Effector memory CD4-positive, alpha-beta T cell (primary cell): ENCODE measurements around the gene LILRB5.
"Not testable (repeated sequence)": the region's sequence is repeated elsewhere in the genome, so short reads cannot be mapped to it uniquely, and the experiment has no call there.

Experiments
- DNase-seq, 3 donors: peaks; one replicate each; pipeline ENCODE4 v3.0.0-alpha.2; 2020
- H3K27ac ChIP-seq: 2 replicates; pipeline ENCODE4 v1.7.0; 2013; ENCODE audit warnings: mild to moderate bottlenecking, low read length, moderate library complexity; ENCODE audit not compliant: insufficient read depth, poor library complexity, severe bottlenecking
- H3K27me3 ChIP-seq: replicated peaks from 2 replicates; pipeline ENCODE4 v1.7.0; 2013; ENCODE audit warnings: mild to moderate bottlenecking, low read length; ENCODE audit not compliant: insufficient read depth, control insufficient read depth, poor library complexity, severe bottlenecking
- H3K36me3 ChIP-seq: 2 replicates; pipeline ENCODE4 v1.7.0; 2013; ENCODE audit warnings: mild to moderate bottlenecking, low read length, moderate library complexity; ENCODE audit not compliant: control insufficient read depth, insufficient read depth
- H3K4me1 ChIP-seq: 2 replicates; pipeline ENCODE4 v1.7.0; 2013; ENCODE audit warnings: low read length, mild to moderate bottlenecking; ENCODE audit not compliant: control insufficient read depth, insufficient read depth, poor library complexity, severe bottlenecking
- H3K4me3 ChIP-seq: 2 replicates; pipeline ENCODE4 v1.7.0; 2013; ENCODE audit warnings: low read length, low read depth, mild to moderate bottlenecking; ENCODE audit not compliant: insufficient read depth, poor library complexity, severe bottlenecking
- H3K9me3 ChIP-seq: 2 replicates; pipeline ENCODE4 v1.7.0; 2013; ENCODE audit warnings: mild to moderate bottlenecking, low read length, moderate library complexity; ENCODE audit not compliant: control insufficient read depth

LILRB5 gene

GRCh38 chr19:54247106-54247930 is 9.8 kb downstream of the LILRB5 start:
- DNase-seq, result no peak
- Histone ChIP-seq H3K4me1 (peaks cover 11% of the 10 kb centered on the region), H3K27me3 (no peaks in the 10 kb centered on the region), H3K36me3 (no peaks in the 10 kb centered on the region), H3K9me3 (no peaks in the 10 kb centered on the region), H3K27ac (no peak overlapping the region), H3K4me3 (peak overlapping the region; percentile 1)

- DNase-seq, result no peak
- Histone ChIP-seq H3K27ac (no peak overlapping the region), H3K4me1 (peaks cover 11% of the 10 kb centered on the region), H3K9me3 (no peaks in the 10 kb centered on the region), H3K27me3 (no peaks in the 10 kb centered on the region), H3K4me3 (no peak overlapping the region), H3K36me3 (no peaks in the 10 kb centered on the region)
These were observed 11.1 kb downstream of the LILRB5 start for GRCh38 chr19:54245936-54246335.

GRCh38 chr19:54243809-54244208 is 13.3 kb downstream of the LILRB5 start:
- DNase-seq, H3K4me3 ChIP-seq: not testable (repeated sequence)
- H3K4me1 ChIP-seq, result peaks cover 11% of the 10 kb centered on the region

GRCh38 chr19:54242646-54243045 is 14.4 kb downstream of the LILRB5 start, which contains the start of gene LILRA6:
LILRA6 (minus strand) TSS chr19:54242790.
- H3K4me1 ChIP-seq, H3K9me3 ChIP-seq, DNase-seq, H3K4me3 ChIP-seq, H3K27me3 ChIP-seq, H3K36me3 ChIP-seq, H3K27ac ChIP-seq: not testable (repeated sequence)

More at GRCh38 chr19:54243809-54244208, 13.3 kb downstream of the LILRB5 start:
- H3K27ac ChIP-seq, H3K36me3 ChIP-seq, H3K27me3 ChIP-seq, H3K9me3 ChIP-seq: not testable (repeated sequence)

GRCh38 chr19:54242234-54242633 is 14.8 kb downstream of the LILRB5 start:
- DNase-seq, H3K4me1 ChIP-seq, H3K9me3 ChIP-seq, H3K4me3 ChIP-seq, H3K27ac ChIP-seq, H3K27me3 ChIP-seq, H3K36me3 ChIP-seq: not testable (repeated sequence)

- not testable (repeated sequence) for H3K27ac ChIP-seq, H3K36me3 ChIP-seq, H3K9me3 ChIP-seq, H3K4me3 ChIP-seq, H3K4me1 ChIP-seq, DNase-seq, H3K27me3 ChIP-seq
These were observed 16.4 kb downstream of the LILRB5 start for GRCh38 chr19:54240372-54241336.

GRCh38 chr19:54239491-54240371 is 17.3 kb downstream of the LILRB5 start:
- H3K4me1 ChIP-seq, DNase-seq, H3K27ac ChIP-seq, H3K4me3 ChIP-seq, H3K27me3 ChIP-seq, H3K9me3 ChIP-seq, H3K36me3 ChIP-seq: not testable (repeated sequence)

- H3K36me3 ChIP-seq, result no peaks in the 10 kb centered on the region
These were observed 23.1 kb downstream of the LILRB5 start for GRCh38 chr19:54233941-54234340.

GRCh38 chr19:54231077-54231931 is 25.8 kb downstream of the LILRB5 start:
- Histone ChIP-seq H3K27ac (no peak overlapping the region), H3K4me3 (no peak overlapping the region), H3K27me3 (no peaks in the 10 kb centered on the region), H3K9me3 (no peaks in the 10 kb centered on the region), H3K36me3 (no peaks in the 10 kb centered on the region), H3K4me1 (no peaks in the 10 kb centered on the region)
- peak; percentile 64 to 77 (median 73) for DNase-seq

More at GRCh38 chr19:54233941-54234340, 23.1 kb downstream of the LILRB5 start:
- Histone ChIP-seq H3K4me3 (no peak overlapping the region), H3K27me3 (no peaks in the 10 kb centered on the region), H3K9me3 (no peaks in the 10 kb centered on the region), H3K27ac (no peak overlapping the region), H3K4me1 (no peaks in the 10 kb centered on the region)
- DNase-seq, result no peak
